Cardiac muscle cell (in vitro differentiated cells and primary cell): ENCODE measurements around the gene ZGPAT. TPM values are rescaled to one million over a fixed set of nuclear protein-coding genes. Genes with fewer than 3 reads are reported as not detected.
A peak's percentile ranks its signal among the peaks of the same experiment; 100 is the strongest.

Experiments
- DNase-seq, 2 donors: peaks; one replicate each; pipeline versions ENCODE4 v3.0.0 to v3.0.0-alpha.2; 2010 to 2017; ENCODE audit warnings: low read depth in 1 of 2, low spot score in 1 of 2
- H3K27ac ChIP-seq: fragments of 200-600 bp; sonication (generic); 2 replicates; pipeline ENCODE4 v1.5.1; 2016
- H3K27me3 ChIP-seq: fragments of 200-600 bp; sonication (generic); 2 replicates; pipeline ENCODE4 v1.6.0; 2016; ENCODE audit warnings: control low read depth
- H3K36me3 ChIP-seq: fragments of 200-600 bp; sonication (generic); 2 replicates; pipeline ENCODE4 v1.5.1; 2016; ENCODE audit warnings: control low read depth
- H3K4me1 ChIP-seq: fragments of 200-600 bp; sonication (generic); 2 replicates; pipeline ENCODE4 v1.8.1; 2017; ENCODE audit warnings: low read depth, mild to moderate bottlenecking, mixed run types
- H3K4me3 ChIP-seq: fragments of 200-600 bp; sonication (generic); 2 replicates; pipeline ENCODE4 v1.5.1; 2016; ENCODE audit warnings: mild to moderate bottlenecking
- H3K9me3 ChIP-seq: fragments of 200-600 bp; sonication (generic); 2 replicates; pipeline ENCODE4 v1.5.1; 2017; ENCODE audit warnings: low read depth, mild to moderate bottlenecking, control low read depth
- polyA plus RNA-seq: library from polyadenylated mRNA; unstranded; fragments of >200 nt; fragmentation: Nextera tagmentation; extraction: Ambion mirVana; gene quantifications from 2 replicates; pipeline ENCODE4 v1.2.1, GENCODE V29; 2016
- total RNA-seq: library from RNA; depleted of rRNA; stranded (reverse); fragments of >200 nt; gene quantifications from 2 replicates; pipeline ENCODE4 v1.2.3, GENCODE V29; 2016
- TF ChIP-seq, protein P1 (sequence below): IDR thresholded peaks from 2 replicates; pipeline ENCODE4 v1.5.1; 2012; ENCODE audit warnings: low read depth, mild to moderate bottlenecking, low read length

Gene ZGPAT
- total and polyA plus RNA-seq, 2 experiments from 2014 or later, result 36.3 to 37.5 TPM

DNA sequence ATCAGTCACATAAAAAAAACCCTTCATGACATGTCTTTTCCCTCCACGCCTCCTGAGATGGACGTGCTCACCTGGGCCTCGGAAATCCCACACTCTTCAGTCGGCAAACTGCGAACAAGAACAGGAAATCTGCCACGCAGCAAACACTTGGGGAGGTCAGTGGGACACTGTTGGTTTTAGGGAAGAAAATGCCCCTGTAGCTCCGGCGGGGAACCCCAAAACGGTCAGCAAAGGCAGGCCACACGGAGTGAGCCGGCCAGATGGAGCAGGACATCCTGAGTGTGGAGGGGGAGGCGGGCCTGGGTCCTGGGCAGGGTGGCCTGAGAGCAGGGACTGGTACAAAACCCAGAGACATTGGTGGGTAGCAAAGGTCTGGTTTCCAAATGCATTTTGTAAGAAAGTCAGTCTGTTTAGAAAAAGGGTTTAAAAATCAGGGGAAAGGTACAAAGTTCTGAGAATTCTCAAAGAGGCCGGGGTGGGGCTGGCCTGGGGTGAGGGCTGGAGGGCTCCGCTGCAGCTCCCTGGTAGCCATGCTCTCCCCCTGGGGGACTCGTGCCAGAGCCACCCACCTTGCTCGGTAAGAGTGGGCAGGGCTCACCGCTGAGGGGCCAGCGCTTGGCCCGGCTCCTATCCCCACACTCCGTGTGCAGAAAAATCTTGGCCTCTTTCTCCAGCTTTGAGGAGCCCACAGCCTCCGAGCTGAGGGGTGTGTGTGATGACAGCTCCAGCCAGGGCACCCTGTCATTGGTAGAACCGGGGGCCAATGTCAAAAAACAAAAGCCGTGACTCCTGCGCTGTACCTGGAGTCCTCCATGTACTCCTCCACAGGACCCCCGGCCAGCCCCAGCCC lies 37.0 kb downstream of the ZGPAT start:
- peak overlapping the region; percentile 43 for H3K27ac ChIP-seq
- no peak for DNase-seq
- H3K4me3 ChIP-seq, result no peak overlapping the region
- TF ChIP-seq, protein P1, sequence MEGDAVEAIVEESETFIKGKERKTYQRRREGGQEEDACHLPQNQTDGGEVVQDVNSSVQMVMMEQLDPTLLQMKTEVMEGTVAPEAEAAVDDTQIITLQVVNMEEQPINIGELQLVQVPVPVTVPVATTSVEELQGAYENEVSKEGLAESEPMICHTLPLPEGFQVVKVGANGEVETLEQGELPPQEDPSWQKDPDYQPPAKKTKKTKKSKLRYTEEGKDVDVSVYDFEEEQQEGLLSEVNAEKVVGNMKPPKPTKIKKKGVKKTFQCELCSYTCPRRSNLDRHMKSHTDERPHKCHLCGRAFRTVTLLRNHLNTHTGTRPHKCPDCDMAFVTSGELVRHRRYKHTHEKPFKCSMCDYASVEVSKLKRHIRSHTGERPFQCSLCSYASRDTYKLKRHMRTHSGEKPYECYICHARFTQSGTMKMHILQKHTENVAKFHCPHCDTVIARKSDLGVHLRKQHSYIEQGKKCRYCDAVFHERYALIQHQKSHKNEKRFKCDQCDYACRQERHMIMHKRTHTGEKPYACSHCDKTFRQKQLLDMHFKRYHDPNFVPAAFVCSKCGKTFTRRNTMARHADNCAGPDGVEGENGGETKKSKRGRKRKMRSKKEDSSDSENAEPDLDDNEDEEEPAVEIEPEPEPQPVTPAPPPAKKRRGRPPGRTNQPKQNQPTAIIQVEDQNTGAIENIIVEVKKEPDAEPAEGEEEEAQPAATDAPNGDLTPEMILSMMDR, result no peak
- no peaks in the 10 kb centered on the region for H3K27me3 ChIP-seq
- H3K4me1 ChIP-seq, result peaks cover 13% of the 10 kb centered on the region
- H3K36me3 ChIP-seq, result peaks cover 30% of the 10 kb centered on the region
- H3K9me3 ChIP-seq, result no peaks in the 10 kb centered on the region

DNA sequence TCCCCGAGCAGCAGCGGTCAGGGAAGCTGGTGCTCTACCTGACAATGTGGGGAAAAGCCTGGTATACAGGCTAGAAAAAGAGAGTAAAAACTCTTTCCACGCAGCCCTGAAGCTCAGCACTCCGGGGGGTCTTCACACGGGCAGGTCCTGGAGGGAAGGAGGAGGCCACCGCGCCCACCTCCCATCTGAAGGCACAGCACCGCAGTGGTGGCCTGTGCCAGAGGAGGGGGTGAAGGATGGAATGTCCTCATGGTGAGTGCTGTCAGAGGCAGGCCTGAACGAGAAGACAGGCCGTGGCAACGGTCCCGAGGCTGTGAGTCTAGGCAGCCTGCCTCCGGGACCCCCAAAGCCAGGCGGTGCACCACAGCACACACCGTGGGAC lies 37.6 kb downstream of the ZGPAT start:
- Histone ChIP-seq H3K36me3 (peaks cover 30% of the 10 kb centered on the region), H3K4me3 (no peak overlapping the region), H3K27me3 (no peaks in the 10 kb centered on the region), H3K4me1 (peaks cover 13% of the 10 kb centered on the region), H3K27ac (peak overlapping the region; percentile 43), H3K9me3 (no peaks in the 10 kb centered on the region)
- no peak for DNase-seq
- TF ChIP-seq, protein P1, result no peak

DNA sequence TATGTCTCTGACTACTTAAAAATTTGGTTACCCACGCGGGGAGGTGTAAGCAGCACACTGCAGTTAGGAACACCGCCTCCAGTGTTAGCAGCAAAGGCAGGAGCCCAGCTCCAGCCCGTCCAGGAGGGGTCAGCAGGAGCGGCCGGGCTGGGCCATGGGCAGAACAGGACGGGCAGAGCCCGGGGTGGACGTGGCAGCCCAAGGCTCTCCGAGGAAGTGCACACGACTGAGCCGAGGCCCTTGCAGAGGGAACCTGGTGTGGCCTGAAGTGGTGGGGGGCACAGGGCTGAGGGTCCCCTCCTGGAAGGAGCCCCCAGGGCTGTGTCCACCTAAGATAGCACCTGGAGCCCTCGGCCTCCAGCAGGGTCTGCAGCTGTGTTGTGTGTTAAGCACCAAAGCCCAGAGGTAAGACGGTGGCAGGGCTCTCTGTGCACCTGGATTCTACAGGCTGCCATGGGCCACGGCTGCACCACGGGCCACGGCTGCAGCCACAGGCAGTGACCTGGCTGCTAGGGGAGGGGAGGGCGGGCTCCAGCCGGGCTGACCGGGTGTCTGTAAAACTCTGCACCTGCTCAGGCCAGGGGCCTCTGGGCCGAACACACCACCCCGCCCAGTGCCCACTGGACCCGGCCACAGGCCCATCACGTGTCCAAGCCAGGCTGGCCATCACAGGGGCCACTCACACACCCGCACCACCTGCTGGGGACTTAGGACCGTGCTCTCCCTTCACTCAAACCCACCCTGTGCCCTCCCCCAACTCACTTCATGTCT lies 38.3 kb downstream of the ZGPAT start:
- Histone ChIP-seq H3K4me1 (peaks cover 12% of the 10 kb centered on the region), H3K27me3 (no peaks in the 10 kb centered on the region), H3K9me3 (no peaks in the 10 kb centered on the region), H3K4me3 (no peak overlapping the region), H3K27ac (no peak overlapping the region), H3K36me3 (peaks cover 35% of the 10 kb centered on the region)
- DNase-seq, result no peak
- TF ChIP-seq, protein P1, result no peak

DNA sequence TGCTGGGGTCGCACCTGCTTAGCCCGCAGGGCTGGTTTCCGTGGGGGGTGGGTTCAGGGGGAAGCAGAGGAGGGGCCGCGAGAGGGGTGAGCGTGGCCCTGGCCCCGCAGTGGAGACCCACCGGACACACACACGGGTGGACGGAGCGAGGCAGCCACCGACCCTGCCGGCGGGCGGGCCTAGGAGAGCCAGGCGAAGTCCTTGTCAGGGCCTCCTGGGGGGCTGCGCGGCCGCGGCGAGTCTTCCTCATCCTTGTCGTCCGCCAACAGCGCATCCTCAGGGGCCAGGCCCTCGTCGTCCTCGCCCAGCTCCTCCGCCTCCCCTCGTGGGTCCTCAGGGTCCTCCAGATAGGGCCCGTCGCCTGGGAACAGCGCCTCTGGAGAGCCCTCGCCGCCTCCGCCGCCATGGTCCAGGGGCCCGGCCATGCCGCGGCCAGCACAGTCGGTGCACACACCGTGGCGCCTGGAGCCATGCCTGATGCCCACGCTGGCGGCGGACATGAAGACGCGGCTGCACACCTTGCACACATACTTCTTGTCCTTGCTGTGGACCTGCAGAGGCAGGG lies 39.0 kb downstream of the ZGPAT start:
- H3K4me3 ChIP-seq, result no peak overlapping the region
- peaks cover 6% of the 10 kb centered on the region for H3K4me1 ChIP-seq
- DNase-seq, result no peak
- TF ChIP-seq, protein P1, result no peak
- no peak overlapping the region for H3K27ac ChIP-seq
- no peaks in the 10 kb centered on the region for H3K27me3 ChIP-seq
- no peaks in the 10 kb centered on the region for H3K9me3 ChIP-seq
- peaks cover 35% of the 10 kb centered on the region for H3K36me3 ChIP-seq

DNA sequence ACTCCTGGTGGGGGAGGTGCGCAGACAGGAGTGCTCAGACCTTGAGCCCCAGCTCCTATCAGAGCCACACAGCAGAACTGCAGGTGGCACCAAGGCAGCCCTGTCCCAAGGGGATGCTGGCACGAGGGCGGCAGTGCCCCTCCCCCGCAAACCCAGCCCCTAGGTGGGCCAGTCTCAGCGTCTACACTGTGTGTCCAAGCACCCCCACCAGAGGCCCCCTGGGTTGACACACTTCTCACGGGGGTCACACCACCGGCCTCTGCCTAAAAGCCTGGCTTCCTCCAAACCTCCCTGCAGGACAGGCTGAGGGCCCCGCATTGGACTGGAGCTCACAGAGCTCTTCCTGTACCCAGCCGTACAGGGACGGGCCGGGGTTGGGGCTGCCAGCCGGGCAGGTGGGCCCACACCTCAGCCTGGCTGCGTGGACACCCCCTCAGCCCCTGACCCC lies 39.8 kb downstream of the ZGPAT start:
- Histone ChIP-seq H3K9me3 (no peaks in the 10 kb centered on the region), H3K27ac (peak overlapping the region; percentile 68), H3K4me1 (peaks cover 6% of the 10 kb centered on the region), H3K27me3 (no peaks in the 10 kb centered on the region), H3K36me3 (peaks cover 33% of the 10 kb centered on the region), H3K4me3 (no peak overlapping the region)
- no peak for DNase-seq
- TF ChIP-seq, protein P1, result no peak
